T-helper 1 cell treated with Interleukin-12 subunit alpha and Interleukin-12 subunit beta and Interleukin-4 antibody, amounts not matched to agents 30 μg/mL and 1 μg/mL, for 36 hours (primary cell): Measurements from ENCODE around the gene LRRC3C.
"Not testable (repeated sequence)": the region's sequence is repeated elsewhere in the genome, so short reads cannot be mapped to it uniquely, and the experiment has no call there.

Experiments used
- H3K27ac Mint-ChIP-seq: one replicate; pipeline ENCODE4 v1.8.0; 2021; ENCODE audit warnings: mild to moderate bottlenecking, mixed read lengths
- H3K27me3 Mint-ChIP-seq: one replicate; pipeline ENCODE4 v1.8.0; 2021; ENCODE audit warnings: low read depth, mixed read lengths
- H3K36me3 Mint-ChIP-seq: one replicate; pipeline ENCODE4 v1.8.0; 2021; ENCODE audit warnings: low read depth, mixed read lengths
- H3K4me1 Mint-ChIP-seq: one replicate; pipeline ENCODE4 v1.8.0; 2021; ENCODE audit warnings: low read depth, mixed read lengths
- H3K4me3 Mint-ChIP-seq: one replicate; pipeline ENCODE4 v1.8.0; 2021; ENCODE audit warnings: mild to moderate bottlenecking, moderate library complexity, mixed read lengths
- H3K9me3 Mint-ChIP-seq: one replicate; pipeline ENCODE4 v1.8.0; 2021; ENCODE audit warnings: mixed read lengths

Gene LRRC3C, protein sequence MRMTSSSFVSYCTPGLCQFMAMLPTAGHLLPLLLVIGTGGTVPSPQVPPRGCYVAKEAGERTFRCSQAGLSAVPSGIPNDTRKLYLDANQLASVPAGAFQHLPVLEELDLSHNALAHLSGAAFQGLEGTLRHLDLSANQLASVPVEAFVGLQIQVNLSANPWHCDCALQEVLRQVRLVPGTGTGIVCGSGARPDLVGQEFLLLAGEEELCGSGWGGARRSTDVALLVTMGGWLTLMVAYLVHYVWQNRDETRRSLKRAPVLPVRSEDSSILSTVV

GRCh38 chr17:39927101-39927928 is at the start of gene LRRC3C, which contains the start of gene ORMDL3:
Gene LRRC3C, plus strand, starts transcription at chr17:39927732. Its CDS starts 13,792 bp downstream, at chr17:39941524.
Gene ORMDL3, minus strand, starts transcription at chr17:39927601. Its CDS starts 3,398 bp downstream, at chr17:39924203.
- Mint-ChIP-seq H3K4me1 (peaks cover 49% of the 10 kb centered on the region), H3K4me3 (peak within 1 kb of the TSS; percentile 99), H3K36me3 (peaks cover 39% of the 10 kb centered on the region), H3K27ac (peak within 1 kb of the TSS; percentile 94), H3K9me3 (no peaks in the 10 kb centered on the region), H3K27me3 (no peaks in the 10 kb centered on the region)

DNA sequence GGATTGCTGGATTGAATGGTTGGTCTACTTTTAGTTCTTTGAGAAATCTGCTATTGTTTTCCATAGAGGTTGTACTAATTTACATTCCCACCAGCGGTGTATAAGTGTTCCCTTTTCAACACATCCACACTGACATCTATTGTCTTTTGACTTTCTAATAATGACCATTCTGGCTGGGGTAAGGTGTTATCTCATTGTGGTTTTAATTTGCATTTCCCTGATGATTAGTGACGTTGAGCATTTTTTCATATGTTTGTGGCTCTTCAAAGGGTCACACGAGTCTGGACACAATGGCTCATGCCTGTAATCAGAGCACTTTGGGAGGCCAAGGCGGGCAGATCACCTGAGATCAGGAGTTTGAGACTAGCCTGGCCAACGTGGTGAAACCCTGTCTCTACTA is 41.4 kb upstream of the LRRC3C start:
- not testable (repeated sequence) for H3K4me3 Mint-ChIP-seq, H3K9me3 Mint-ChIP-seq, H3K4me1 Mint-ChIP-seq, H3K36me3 Mint-ChIP-seq, H3K27ac Mint-ChIP-seq
- peaks cover 27% of the 10 kb centered on the region for H3K27me3 Mint-ChIP-seq

GRCh38 chr17:39887078-39887477 is 40.5 kb upstream of the LRRC3C start:
- Mint-ChIP-seq H3K27ac (no peak overlapping the region), H3K27me3 (peaks cover 28% of the 10 kb centered on the region), H3K9me3 (no peaks in the 10 kb centered on the region), H3K4me3 (no peak overlapping the region), H3K4me1 (no peaks in the 10 kb centered on the region), H3K36me3 (no peaks in the 10 kb centered on the region)

- H3K27ac Mint-ChIP-seq: no peak overlapping the region
- H3K36me3 Mint-ChIP-seq: no peaks in the 10 kb centered on the region
- no peaks in the 10 kb centered on the region for H3K9me3 Mint-ChIP-seq
- no peaks in the 10 kb centered on the region for H3K4me1 Mint-ChIP-seq
- H3K4me3 Mint-ChIP-seq: no peak overlapping the region
- peaks cover 28% of the 10 kb centered on the region for H3K27me3 Mint-ChIP-seq
These were observed 38.3 kb upstream of the LRRC3C start for GRCh38 chr17:39889200-39889599.

GRCh38 chr17:39894681-39895376 is 32.7 kb upstream of the LRRC3C start:
- H3K9me3 Mint-ChIP-seq: no peaks in the 10 kb centered on the region
- peak overlapping the region; percentile 5 for H3K27ac Mint-ChIP-seq
- peaks cover 14% of the 10 kb centered on the region for H3K36me3 Mint-ChIP-seq
- peaks cover 6% of the 10 kb centered on the region for H3K4me1 Mint-ChIP-seq
- peaks cover 4% of the 10 kb centered on the region for H3K27me3 Mint-ChIP-seq
- no peak overlapping the region for H3K4me3 Mint-ChIP-seq

DNA sequence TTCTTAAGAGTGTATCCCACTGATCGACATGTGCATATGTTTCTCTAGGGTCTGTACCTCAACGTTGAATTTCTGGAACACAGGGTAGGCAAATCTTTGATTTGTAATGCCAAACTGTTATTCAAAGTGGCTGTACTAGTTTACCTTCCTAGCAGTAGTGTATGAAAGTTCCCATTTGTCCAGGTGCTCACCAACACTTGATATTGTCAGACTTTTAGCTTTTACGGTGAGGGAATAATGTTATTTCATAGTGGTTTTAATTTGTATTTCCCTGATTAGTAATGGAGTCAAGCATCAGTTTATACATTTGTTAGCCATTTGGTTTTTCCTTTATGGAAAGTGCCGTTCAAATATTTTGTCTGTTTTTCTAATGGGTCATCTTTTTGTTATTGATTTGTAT is 29.4 kb upstream of the LRRC3C start:
- Mint-ChIP-seq H3K27ac (no peak overlapping the region), H3K27me3 (no peaks in the 10 kb centered on the region), H3K36me3 (peaks cover 31% of the 10 kb centered on the region), H3K4me3 (no peak overlapping the region), H3K9me3 (no peaks in the 10 kb centered on the region), H3K4me1 (peaks cover 12% of the 10 kb centered on the region)

GRCh38 chr17:39899215-39899614 is 28.3 kb upstream of the LRRC3C start:
- Mint-ChIP-seq H3K9me3 (no peaks in the 10 kb centered on the region), H3K4me3 (no peak overlapping the region), H3K4me1 (peaks cover 19% of the 10 kb centered on the region), H3K27me3 (no peaks in the 10 kb centered on the region), H3K27ac (peak overlapping the region; percentile 19), H3K36me3 (peaks cover 38% of the 10 kb centered on the region)

DNA sequence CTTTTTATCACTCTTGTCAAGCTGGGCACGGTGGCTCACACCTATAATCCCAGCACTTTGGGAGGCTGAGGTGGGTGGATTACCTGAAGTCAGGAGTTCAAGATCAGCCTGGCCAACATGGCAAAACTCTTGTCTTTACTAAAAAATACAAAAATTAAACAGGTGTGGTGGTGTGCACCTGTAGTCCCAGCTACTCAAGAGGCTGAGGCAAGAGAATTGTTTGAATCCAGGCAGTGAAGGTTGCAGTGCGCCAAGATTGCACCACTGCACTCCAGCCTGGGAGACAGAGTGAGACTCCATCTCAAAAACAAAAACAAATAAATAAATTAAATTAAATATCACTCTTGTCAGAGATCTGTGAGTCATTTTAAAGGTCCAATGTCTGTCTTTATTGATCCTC is 25.5 kb upstream of the LRRC3C start:
- Mint-ChIP-seq H3K4me1 (peaks cover 39% of the 10 kb centered on the region), H3K36me3 (peaks cover 62% of the 10 kb centered on the region)
- not testable (repeated sequence) for H3K4me3 Mint-ChIP-seq, H3K27me3 Mint-ChIP-seq, H3K9me3 Mint-ChIP-seq, H3K27ac Mint-ChIP-seq

DNA sequence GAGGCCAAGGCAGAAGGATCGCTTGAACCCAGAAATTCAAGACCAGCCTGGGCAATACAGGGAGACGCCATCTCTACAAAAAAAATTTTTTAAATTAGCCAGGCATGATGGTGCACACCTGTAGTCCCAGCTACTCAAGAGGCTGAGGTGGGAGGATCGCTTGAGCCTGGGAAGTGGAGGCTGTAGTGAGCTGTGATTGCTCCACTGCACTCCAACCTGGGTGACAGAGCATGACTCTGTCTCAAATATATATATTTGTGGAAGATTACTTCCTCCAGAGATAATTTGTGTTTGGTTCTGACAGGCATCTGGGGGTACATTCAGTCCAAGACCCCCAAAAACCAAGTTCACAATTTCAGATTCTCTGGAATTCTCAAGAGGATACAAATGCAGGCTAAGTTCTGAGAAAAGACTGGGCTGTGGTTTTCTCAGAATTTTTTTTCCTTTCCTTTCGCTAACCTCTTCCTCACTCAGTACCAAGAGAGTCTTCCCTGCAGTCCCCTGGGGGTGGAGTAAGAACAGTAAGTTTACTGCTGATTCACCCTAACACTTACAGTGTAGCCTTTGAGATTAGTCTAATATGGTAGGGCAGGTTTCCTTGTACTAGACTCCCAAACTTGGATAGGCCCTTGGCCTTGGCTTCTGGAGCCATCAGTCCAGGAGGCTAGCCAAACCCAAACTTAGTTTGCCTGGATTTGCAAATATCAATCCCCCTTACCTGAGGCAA is 24.2 kb upstream of the LRRC3C start:
- H3K4me1 Mint-ChIP-seq: peaks cover 39% of the 10 kb centered on the region
- no peaks in the 10 kb centered on the region for H3K27me3 Mint-ChIP-seq
- H3K4me3 Mint-ChIP-seq: peak overlapping the region; percentile 67
- peak overlapping the region; percentile 81 for H3K27ac Mint-ChIP-seq
- no peaks in the 10 kb centered on the region for H3K9me3 Mint-ChIP-seq
- peaks cover 67% of the 10 kb centered on the region for H3K36me3 Mint-ChIP-seq

DNA sequence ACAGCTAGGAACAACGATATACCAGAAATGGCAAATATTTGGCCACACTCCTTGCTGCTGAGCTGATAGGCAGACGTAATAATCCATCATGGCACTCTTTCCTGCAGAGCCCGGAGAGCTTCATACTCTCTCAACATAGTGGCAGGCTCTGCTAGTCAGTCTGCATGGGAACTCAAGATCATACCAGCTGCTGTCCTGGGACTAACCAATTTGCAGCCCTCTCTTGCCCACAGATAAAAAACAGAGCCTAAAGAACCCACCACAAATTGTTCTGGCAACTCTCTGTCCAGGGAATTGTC is 22.6 kb upstream of the LRRC3C start:
- H3K27me3 Mint-ChIP-seq: no peaks in the 10 kb centered on the region
- peak overlapping the region; percentile 67 for H3K27ac Mint-ChIP-seq
- H3K9me3 Mint-ChIP-seq: no peaks in the 10 kb centered on the region
- H3K4me1 Mint-ChIP-seq: peaks cover 39% of the 10 kb centered on the region
- no peak overlapping the region for H3K4me3 Mint-ChIP-seq
- peaks cover 71% of the 10 kb centered on the region for H3K36me3 Mint-ChIP-seq

- Mint-ChIP-seq H3K36me3 (peaks cover 79% of the 10 kb centered on the region), H3K4me3 (no peak overlapping the region), H3K27me3 (no peaks in the 10 kb centered on the region), H3K27ac (peak overlapping the region; percentile 49), H3K9me3 (no peaks in the 10 kb centered on the region), H3K4me1 (peaks cover 26% of the 10 kb centered on the region)
These were observed 18.7 kb upstream of the LRRC3C start for GRCh38 chr17:39908789-39909352.

- H3K27ac Mint-ChIP-seq: no peak overlapping the region
- H3K4me3 Mint-ChIP-seq: no peak overlapping the region
- H3K36me3 Mint-ChIP-seq: peaks cover 73% of the 10 kb centered on the region
- H3K9me3 Mint-ChIP-seq: no peaks in the 10 kb centered on the region
- peaks cover 17% of the 10 kb centered on the region for H3K4me1 Mint-ChIP-seq
- H3K27me3 Mint-ChIP-seq: no peaks in the 10 kb centered on the region
These were observed 13.5 kb upstream of the LRRC3C start for GRCh38 chr17:39913989-39914388.

DNA sequence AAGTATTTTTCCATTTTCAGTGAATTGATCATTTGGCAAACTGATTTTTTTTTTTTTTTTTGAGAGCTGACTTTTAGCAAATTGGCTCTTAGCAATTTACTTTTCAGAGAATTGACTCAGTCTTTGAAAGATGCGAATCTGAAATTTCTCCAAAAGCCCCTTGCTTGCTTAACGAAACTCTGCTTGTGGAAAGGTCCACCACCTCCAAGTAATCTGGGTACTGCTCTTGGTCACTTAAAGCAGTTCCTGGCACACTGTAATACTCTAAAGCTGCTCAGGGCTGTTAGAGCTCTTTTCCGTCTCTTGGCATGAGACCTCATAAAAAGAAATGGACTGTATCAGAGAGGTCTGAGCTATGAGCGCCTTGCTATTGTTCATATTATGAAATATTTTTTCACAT is 12.0 kb upstream of the LRRC3C start:
- peaks cover 29% of the 10 kb centered on the region for H3K4me1 Mint-ChIP-seq
- no peak overlapping the region for H3K4me3 Mint-ChIP-seq
- H3K36me3 Mint-ChIP-seq: peaks cover 70% of the 10 kb centered on the region
- no peaks in the 10 kb centered on the region for H3K27me3 Mint-ChIP-seq
- H3K9me3 Mint-ChIP-seq: no peaks in the 10 kb centered on the region
- H3K27ac Mint-ChIP-seq: no peak overlapping the region

GRCh38 chr17:39916918-39917317 is 10.6 kb upstream of the LRRC3C start:
- H3K27ac Mint-ChIP-seq: no peak overlapping the region
- peaks cover 43% of the 10 kb centered on the region for H3K4me1 Mint-ChIP-seq
- no peak overlapping the region for H3K4me3 Mint-ChIP-seq

More at GRCh38 chr17:39916918-39917317, 10.6 kb upstream of the LRRC3C start:
- no peaks in the 10 kb centered on the region for H3K9me3 Mint-ChIP-seq
- H3K27me3 Mint-ChIP-seq: no peaks in the 10 kb centered on the region
- peaks cover 72% of the 10 kb centered on the region for H3K36me3 Mint-ChIP-seq
